ENCODE results near the gene SELENOV.

Gene SELENOV

GRCh38 chr19:39497701-39497995 is 17.3 kb upstream of the SELENOV start:
- Histone ChIP-seq H3K36me3 (ENCODE audit: control insufficient read depth in 2 of 2, insufficient read depth in 1 of 2, low read length in 2 of 2) (peaks cover 0 to 3% of the 10 kb centered on the region in 2 experiments; a peak in 1 of 3 replicates), H3K4me3 (ENCODE audit: low read depth, low read length) (no peak overlapping the region), H3K4me1 (ENCODE audit: control insufficient read depth, insufficient read depth, low read length) (peaks cover 16% of the 10 kb centered on the region), H3K27ac (ENCODE audit: extremely low read depth, low read depth, low read length) (peak overlapping the region; percentile 2; the same call in 1 of the 2 replicates), H3K9me3 (ENCODE audit: control insufficient read depth, insufficient read depth, low read depth, low read length) (no peaks in the 10 kb centered on the region)
- POLR2A ChIA-PET = interaction anchor here (0.5 to 3.5 kb wide), 14 partner anchors 10 to 829 kb away, joined by 3 to 29 read pairs (median 5); partner anchors contain the start of genes EID2B, RPS16, SUPT5H and TIMM50
- CTCF ChIA-PET = interaction anchor here (0.5 to 4.9 kb wide), 25 partner anchors 11 to 570 kb away, joined by 3 to 59 read pairs (median 5); partner anchors contain the start of genes EID2, EID2B, RPS16 and TIMM50
- TF ChIP-seq ZBTB10 (tag by site-specific recombination; IDR thresholded peaks at IDR 0.05) (0 out of 2 replicates have a peak, but pooled peaks have one; percentile 59), ZNF10 (tag by site-specific recombination; IDR thresholded peaks at IDR 0.05) (0 out of 2 replicates have a peak, but pooled peaks have one; percentile 21), ZNF596 (tag by site-specific recombination; IDR thresholded peaks at IDR 0.05) (0 out of 2 replicates have a peak, but pooled peaks have one; percentile 12), KLF10 (tag by site-specific recombination; IDR thresholded peaks at IDR 0.05) (0 out of 2 replicates have a peak, but pooled peaks have one; percentile 46), ZNF843 (tag by site-specific recombination; IDR thresholded peaks at IDR 0.05) (no peak; the same call in 1 of the 2 replicates), ZBTB8A (tag by site-specific recombination; IDR thresholded peaks at IDR 0.05) (peak; percentile 36), REPIN1 (tag by site-specific recombination; IDR thresholded peaks at IDR 0.05; ENCODE audit: low read depth) (no peak), ZNF362 (tag by site-specific recombination; IDR thresholded peaks at IDR 0.05) (0 out of 2 replicates have a peak, but pooled peaks have one; percentile 42), HIC1 (tag by site-specific recombination; IDR thresholded peaks at IDR 0.05) (peak; percentile 77; the same call in 1 of the 2 replicates), ZBTB6 (tag by site-specific recombination; IDR thresholded peaks at IDR 0.05) (0 out of 2 replicates have a peak, but pooled peaks have one; percentile 27), ZNF660 (tag by site-specific recombination; IDR thresholded peaks at IDR 0.05) (peak; percentile 81; the same call in 1 of the 2 replicates), ZNF266 (tag by site-specific recombination; IDR thresholded peaks at IDR 0.05; ENCODE audit: low read depth) (no peak), IKZF3 (tag by site-specific recombination; IDR thresholded peaks at IDR 0.05) (peak; percentile 87), ZNF518A (tag by site-specific recombination; conservative IDR thresholded peaks at IDR 0.05; ENCODE audit: low read depth) (no peak)
